Mesothelial cell of epicardium (in vitro differentiated cells): Measurements from ENCODE around the gene RBBP8. TPM values are rescaled to one million over a fixed set of nuclear protein-coding genes. Genes with fewer than 3 reads are reported as not detected.

ENCODE experiments used
- DNase-seq, 2 experiments: peaks; one replicate each; pipeline ENCODE4 v3.0.0; 2021; ENCODE audit warnings: low spot score in 2 of 2; ENCODE audit not compliant: unreplicated experiment in 2 of 2
- H3K27ac Mint-ChIP-seq: 2 replicates; pipeline ENCODE4 v1.8.0; 2021; ENCODE audit warnings: mixed read lengths
- H3K27me3 Mint-ChIP-seq: 2 replicates; pipeline ENCODE4 v1.8.0; 2021; ENCODE audit warnings: low read depth, mixed read lengths
- H3K36me3 Mint-ChIP-seq: 2 replicates; pipeline ENCODE4 v1.8.0; 2021; ENCODE audit warnings: mixed read lengths
- H3K4me1 Mint-ChIP-seq: 2 replicates; pipeline ENCODE4 v1.8.0; 2021; ENCODE audit warnings: mixed read lengths
- H3K4me3 Mint-ChIP-seq: 2 replicates; pipeline ENCODE4 v1.8.0; 2021; ENCODE audit warnings: mild to moderate bottlenecking, moderate library complexity, mixed read lengths
- H3K9me3 Mint-ChIP-seq: 2 replicates; pipeline ENCODE4 v1.8.0; 2021; ENCODE audit warnings: mixed read lengths
- total RNA-seq: library from RNA; stranded (reverse); gene quantifications from 3 replicates; pipeline ENCODE4 v1.2.1, GENCODE V29; 2021
- TF ChIP-seq, protein P1 (sequence below): fragments of 200-600 bp; sonication (generic); IDR thresholded peaks from one replicate; pipeline ENCODE4 v1.5.0; 2021; ENCODE audit warnings: antibody characterized with exemption; ENCODE audit not compliant: unreplicated experiment

The RBBP8 gene
- total RNA-seq, 1 donor from 2014 or later: 29.8 TPM

DNA sequence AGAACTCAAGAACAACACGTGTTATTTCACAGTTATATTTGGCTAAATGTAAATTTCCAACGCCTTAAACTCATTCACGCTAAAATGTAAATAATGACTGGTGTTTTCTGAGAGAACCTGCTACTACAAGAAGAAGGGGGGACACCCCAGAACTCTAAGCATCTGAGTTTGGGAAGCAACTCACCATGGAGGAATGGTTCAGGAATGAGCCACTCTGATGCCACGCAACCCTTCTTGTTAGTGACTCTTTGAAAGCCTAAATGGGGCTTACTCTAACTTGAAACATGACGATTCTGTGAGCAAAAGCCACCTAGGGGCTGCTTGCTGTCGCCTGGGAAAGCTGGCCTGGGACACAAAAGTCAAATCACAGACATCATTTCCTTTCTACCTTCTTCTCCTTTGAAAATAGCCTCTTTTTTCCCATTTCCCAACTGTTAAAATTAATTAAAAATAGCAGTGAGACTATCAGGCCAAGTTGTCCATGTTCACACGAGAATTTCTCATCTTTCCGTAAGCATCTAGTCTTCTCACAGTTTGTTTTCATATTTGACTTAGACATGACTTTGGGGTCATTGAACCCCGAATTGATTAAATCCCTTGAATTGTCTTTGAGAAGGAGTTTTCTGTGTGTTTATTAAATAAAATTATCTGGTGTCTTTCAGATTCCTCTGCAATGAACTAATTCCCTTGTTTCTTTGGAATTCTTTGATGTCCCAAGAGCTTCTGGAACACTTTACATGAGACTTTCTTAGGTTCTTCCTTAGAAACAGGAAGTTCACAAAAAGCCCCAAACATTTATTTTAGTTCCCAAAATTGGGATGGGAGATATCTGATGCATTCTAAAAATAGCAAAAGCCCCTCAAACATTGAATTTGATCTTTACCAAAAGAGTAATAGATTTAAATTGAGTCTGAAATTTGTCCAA is 126.7 kb downstream of the RBBP8 start:
- TF ChIP-seq, protein P1, sequence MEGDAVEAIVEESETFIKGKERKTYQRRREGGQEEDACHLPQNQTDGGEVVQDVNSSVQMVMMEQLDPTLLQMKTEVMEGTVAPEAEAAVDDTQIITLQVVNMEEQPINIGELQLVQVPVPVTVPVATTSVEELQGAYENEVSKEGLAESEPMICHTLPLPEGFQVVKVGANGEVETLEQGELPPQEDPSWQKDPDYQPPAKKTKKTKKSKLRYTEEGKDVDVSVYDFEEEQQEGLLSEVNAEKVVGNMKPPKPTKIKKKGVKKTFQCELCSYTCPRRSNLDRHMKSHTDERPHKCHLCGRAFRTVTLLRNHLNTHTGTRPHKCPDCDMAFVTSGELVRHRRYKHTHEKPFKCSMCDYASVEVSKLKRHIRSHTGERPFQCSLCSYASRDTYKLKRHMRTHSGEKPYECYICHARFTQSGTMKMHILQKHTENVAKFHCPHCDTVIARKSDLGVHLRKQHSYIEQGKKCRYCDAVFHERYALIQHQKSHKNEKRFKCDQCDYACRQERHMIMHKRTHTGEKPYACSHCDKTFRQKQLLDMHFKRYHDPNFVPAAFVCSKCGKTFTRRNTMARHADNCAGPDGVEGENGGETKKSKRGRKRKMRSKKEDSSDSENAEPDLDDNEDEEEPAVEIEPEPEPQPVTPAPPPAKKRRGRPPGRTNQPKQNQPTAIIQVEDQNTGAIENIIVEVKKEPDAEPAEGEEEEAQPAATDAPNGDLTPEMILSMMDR: no peak
- DNase-seq: no peak
- peaks cover 9% of the 10 kb centered on the region for H3K9me3 Mint-ChIP-seq
- peaks cover 5% of the 10 kb centered on the region for H3K36me3 Mint-ChIP-seq
- no peaks in the 10 kb centered on the region for H3K4me1 Mint-ChIP-seq
- no peaks in the 10 kb centered on the region for H3K27me3 Mint-ChIP-seq
- H3K27ac Mint-ChIP-seq: no peak overlapping the region
- no peak overlapping the region for H3K4me3 Mint-ChIP-seq

DNA sequence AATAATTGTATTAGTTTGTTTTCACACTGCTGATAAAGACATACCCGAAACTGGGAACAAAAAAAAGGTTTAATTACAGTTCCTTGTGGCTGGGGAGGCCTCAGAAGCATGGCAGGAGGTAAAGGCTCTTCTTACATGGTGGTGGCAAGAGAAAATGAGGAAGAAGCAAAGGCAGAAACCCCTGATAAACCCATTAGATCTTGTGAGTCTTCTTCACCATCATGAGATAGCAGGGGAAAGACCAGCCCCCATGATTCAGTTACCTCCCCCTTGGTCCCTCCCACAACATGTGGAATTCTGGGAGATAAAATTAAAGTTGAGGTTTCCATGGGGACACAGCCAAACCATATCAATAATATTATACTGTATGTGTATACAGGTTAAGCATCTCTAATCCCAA is 128.9 kb downstream of the RBBP8 start:
- H3K36me3 Mint-ChIP-seq: peaks cover 5% of the 10 kb centered on the region

DNA sequence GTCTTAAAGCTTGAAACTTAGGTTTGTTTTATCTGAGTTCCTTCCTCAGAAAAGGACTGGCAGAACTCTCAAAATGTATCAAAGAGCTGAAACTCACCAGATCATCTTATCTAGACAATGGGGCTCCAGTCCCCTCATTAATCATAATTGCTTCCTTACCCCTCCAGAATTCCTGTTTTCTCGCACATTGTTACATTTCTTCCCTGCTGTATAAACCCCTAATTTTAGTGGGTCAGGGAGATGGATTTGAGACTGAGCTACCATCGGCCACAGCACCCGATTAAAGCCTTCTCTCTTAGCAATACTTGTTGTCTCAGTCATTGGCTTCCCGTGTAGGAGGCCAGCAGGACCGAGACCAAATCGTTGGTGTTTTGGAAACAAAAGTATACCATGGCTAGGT is 130.4 kb downstream of the RBBP8 start:
- Mint-ChIP-seq H3K4me1 (peaks cover 4% of the 10 kb centered on the region), H3K27ac (no peak overlapping the region), H3K27me3 (no peaks in the 10 kb centered on the region), H3K4me3 (no peak overlapping the region), H3K36me3 (peaks cover 5% of the 10 kb centered on the region), H3K9me3 (peaks cover 9% of the 10 kb centered on the region)
- TF ChIP-seq, protein P1: no peak
- no peak for DNase-seq

More for the DNA sequence above, 128.9 kb downstream of the RBBP8 start:
- no peak for DNase-seq
- Mint-ChIP-seq H3K27me3 (no peaks in the 10 kb centered on the region), H3K4me1 (peaks cover 4% of the 10 kb centered on the region), H3K9me3 (peaks cover 9% of the 10 kb centered on the region), H3K27ac (no peak overlapping the region), H3K4me3 (no peak overlapping the region)
- TF ChIP-seq, protein P1: no peak

DNA sequence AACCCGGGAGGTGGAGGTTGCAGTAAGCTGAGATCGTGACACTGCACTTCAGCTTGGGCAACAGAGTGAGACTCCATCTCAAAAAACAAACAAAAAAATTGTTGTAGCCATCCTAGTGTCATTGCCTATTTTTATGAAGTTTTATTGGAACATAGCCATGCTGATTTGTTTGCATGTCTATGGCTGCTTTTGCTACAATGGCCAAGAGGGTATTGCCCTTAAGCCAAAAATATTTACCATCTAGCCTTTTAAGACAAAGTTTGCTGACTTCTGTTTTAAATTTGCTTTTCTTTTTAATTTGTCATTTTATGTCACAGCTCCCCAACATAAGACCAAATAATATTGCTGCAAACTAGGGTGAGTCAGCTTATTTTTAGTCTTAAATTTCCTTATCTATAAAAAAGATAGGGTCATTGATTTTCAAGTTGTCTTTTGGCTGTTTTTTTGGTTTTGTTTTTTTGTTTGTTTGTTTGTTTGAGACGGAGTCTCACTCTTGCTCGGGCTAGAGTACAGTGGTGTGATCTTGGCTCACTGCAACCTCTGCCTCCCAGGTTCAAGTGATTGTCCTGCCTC is 132.2 kb downstream of the RBBP8 start:
- Mint-ChIP-seq H3K4me3 (no peak overlapping the region), H3K4me1 (peaks cover 4% of the 10 kb centered on the region), H3K9me3 (peaks cover 9% of the 10 kb centered on the region), H3K27me3 (no peaks in the 10 kb centered on the region), H3K27ac (no peak overlapping the region), H3K36me3 (peaks cover 5% of the 10 kb centered on the region)
- DNase-seq: no peak
- TF ChIP-seq, protein P1: no peak

DNA sequence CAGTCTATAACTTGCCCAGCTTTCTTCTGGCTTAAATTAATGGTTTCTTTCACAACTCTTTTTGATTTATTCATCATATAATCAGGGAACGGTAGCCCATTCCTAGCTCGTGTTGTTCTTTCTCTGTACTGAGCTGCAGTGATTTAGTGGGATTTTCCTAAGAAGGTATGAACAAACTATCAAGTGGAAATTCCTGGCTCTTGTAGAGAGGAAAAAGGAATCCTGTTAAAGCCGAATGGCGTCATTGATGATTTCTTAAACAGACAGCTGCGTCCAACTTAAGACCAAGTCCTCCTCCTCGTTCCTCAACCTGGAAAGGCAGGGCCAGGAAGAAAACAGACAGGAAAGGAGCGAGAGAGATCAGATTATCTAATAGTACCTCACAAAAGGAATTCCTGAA is 132.9 kb downstream of the RBBP8 start:
- no peaks in the 10 kb centered on the region for H3K27me3 Mint-ChIP-seq
- DNase-seq: no peak
- H3K4me3 Mint-ChIP-seq: no peak overlapping the region
- H3K27ac Mint-ChIP-seq: peak overlapping the region; percentile 47
- H3K36me3 Mint-ChIP-seq: peaks cover 5% of the 10 kb centered on the region
- peaks cover 4% of the 10 kb centered on the region for H3K4me1 Mint-ChIP-seq
- H3K9me3 Mint-ChIP-seq: peaks cover 9% of the 10 kb centered on the region
- TF ChIP-seq, protein P1: no peak
